Fibroblast of pulmonary artery (primary cell): ENCODE measurements around the gene LMF1.

Experiments used
- DNase-seq: peaks from one replicate; pipeline ENCODE4 v3.0.0-alpha.2; 2010; ENCODE audit warnings: low read depth
- H3K4me3 ChIP-seq: replicated peaks from 2 replicates; pipeline ENCODE4 v1.5.1; 2011; ENCODE audit warnings: low read depth, mild to moderate bottlenecking, control low read depth, low read length, moderate library complexity
- TF ChIP-seq, protein P1 (sequence below): IDR thresholded peaks from 2 replicates; pipeline ENCODE4 v1.5.1; 2011; ENCODE audit warnings: mild to moderate bottlenecking, control low read depth, low read length, inconsistent platforms; ENCODE audit errors: missing control alignments

The LMF1 gene

DNA sequence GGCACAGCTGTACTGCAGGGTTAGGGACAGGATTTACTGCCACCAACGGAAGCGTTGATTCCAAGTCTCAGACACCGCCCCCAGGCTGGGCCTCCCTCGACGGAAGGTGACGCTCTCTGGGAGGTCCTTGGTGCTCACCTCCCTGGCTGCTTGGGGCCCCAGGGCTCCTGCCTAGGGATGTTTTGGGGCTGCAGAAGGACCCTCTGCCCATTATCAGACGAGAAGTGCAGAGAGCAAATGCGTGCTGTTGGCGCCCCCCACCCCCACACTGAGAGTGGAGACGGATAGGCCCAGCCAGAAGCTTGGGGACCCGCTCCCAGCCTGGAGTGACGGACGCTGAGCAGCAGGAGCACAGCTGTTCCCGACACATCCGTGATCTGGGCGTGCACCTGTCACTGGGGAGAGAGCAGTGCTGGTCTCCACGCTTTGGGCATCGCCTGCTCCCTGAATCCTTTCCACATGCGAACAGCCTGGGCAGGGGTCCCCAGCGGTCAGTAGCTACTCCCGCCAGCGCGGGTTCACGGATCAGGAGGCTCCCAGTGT is 5.7 kb upstream of the LMF1 start:
- no peak overlapping the region for H3K4me3 ChIP-seq
- no peak for DNase-seq
- TF ChIP-seq, protein P1, sequence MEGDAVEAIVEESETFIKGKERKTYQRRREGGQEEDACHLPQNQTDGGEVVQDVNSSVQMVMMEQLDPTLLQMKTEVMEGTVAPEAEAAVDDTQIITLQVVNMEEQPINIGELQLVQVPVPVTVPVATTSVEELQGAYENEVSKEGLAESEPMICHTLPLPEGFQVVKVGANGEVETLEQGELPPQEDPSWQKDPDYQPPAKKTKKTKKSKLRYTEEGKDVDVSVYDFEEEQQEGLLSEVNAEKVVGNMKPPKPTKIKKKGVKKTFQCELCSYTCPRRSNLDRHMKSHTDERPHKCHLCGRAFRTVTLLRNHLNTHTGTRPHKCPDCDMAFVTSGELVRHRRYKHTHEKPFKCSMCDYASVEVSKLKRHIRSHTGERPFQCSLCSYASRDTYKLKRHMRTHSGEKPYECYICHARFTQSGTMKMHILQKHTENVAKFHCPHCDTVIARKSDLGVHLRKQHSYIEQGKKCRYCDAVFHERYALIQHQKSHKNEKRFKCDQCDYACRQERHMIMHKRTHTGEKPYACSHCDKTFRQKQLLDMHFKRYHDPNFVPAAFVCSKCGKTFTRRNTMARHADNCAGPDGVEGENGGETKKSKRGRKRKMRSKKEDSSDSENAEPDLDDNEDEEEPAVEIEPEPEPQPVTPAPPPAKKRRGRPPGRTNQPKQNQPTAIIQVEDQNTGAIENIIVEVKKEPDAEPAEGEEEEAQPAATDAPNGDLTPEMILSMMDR, result no peak

DNA sequence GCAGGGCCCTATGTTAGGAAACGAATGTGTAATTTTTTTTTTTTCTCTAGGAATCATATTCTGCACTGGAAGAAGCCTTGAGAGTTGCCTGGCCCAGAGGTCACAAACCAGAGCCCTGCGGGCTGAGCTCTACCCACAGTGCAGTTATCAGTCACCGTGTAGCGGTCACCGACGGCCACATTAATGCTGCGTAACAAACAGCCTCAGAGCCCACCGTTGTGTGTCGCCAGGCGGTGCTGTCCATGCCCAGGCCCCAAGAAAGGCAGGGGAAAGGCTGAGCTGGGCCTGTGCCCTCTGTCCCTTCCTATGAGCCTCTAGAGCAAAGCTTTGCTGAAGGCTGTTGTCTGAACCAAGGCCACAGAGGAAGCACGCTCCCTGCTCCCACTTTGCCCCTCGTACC is 4.5 kb upstream of the LMF1 start:
- TF ChIP-seq, protein P1, result no peak
- no peak overlapping the region for H3K4me3 ChIP-seq
- no peak for DNase-seq

DNA sequence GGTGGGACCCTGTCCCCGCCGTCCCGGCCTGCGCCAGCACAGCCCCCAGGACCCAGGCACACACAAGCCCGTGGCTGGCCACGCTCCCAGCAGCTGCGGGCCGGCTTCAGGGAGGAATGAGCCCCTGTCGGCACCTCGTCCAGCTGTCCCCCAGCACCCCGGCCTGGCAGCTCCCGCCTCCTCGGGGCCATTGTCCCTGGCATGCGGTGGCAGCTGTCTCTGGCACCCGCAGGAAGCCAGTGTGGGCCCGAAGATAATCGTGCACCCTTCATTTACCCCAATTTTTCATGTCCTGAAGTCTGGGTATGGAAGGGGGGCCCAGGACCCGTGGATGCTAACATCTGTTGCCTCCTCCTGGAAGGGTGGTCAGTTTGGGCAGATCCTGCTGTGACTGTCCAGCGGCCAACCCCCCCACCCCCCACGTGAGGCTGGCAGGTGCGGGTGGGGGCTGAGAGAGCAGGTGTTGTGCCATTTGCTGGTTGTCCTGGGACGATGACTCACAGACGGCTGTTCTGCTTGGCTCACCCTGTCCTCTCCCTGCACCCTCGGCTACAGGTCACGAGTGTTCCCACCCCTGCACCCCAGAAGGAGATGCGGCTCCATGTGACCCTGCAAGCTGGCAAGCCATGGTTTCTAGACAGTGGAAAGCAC is 4.0 kb upstream of the LMF1 start:
- H3K4me3 ChIP-seq, result no peak overlapping the region
- DNase-seq, result no peak
- TF ChIP-seq, protein P1, result no peak

DNA sequence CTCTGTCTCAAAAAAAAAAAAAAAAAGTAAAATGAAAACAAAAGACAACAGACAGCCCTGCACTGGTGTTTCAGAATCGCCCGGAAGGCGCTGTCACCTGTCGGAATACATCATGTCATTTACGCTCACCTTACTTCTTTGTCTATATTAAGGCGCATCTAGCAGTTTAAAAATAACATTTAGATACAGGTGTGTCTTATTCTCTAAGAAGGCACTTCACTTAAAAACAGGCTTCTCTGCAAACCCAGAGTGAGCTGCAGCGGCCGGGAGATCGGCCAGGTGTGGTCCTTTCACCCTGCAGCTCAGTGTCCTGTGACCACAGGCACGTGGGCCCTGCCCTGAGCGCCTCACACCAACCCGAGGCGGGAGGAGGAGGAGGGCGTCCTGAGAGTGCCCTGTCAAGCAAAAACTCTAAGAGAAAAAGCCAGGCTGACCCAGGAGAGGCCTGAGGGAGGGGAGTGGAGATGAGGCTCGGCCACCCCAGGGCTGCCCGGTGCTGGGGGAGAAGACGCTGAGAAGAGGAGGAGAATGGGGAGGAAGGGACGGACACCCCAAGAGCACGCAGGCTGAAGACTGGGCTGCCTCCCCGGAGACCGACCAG is 3.3 kb upstream of the LMF1 start:
- no peak for DNase-seq
- TF ChIP-seq, protein P1, result no peak
- H3K4me3 ChIP-seq, result no peak overlapping the region

DNA sequence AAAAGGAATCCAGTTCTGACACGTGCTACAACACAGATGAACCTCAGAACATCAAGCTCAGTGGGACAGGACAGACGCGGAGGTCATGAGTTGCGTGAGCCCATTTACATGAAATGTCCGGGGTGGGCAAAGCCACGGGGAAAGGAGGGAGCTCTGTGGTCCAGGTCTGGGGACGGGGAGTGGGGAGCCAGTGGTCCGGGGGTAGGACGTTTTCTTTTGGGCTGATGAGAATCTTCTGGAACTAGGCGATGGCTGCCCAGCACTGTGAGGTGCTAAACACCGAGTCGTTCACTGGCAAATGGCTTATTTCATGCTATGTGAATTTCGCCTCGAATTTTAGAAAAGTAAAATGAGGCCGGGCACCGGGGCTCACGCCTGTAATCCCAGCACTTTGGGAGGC is 2.6 kb upstream of the LMF1 start:
- TF ChIP-seq, protein P1, result no peak

DNA sequence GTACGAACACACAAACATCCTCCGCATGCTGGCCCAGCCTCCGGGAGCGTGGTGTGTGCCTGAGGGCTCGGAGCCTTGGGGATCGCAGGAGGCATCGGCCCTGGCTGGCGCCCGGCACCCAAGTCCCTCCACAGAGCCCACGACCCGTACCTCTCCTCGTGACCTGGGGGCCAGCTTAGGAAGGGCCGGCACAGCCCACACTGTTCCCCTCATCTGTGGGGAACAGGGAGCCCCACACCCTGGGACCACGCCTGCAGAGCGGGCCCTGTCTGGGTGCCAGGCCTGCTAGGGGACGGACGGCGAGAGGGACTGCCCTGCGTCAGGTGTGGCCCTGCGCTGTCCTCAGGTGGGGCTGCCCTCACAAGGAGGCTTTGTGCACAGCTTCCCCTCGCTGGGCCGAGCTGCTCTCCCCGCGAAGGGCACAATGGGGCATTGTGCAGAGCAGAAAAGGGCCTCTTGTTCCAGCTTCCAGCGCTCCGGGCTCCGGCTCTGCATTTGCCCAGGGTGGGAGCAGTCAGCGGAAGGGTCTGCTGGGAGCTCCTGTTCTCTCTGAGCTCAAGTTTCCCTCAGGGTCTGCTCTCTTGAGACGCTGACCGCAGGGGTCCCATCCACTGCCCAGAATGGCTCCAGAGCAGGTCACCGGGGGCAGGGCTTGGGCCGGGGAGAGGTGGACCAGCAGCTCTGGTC is 1.7 kb upstream of the LMF1 start:
- no peak for DNase-seq
- no peak overlapping the region for H3K4me3 ChIP-seq
- TF ChIP-seq, protein P1, result no peak

More for the DNA sequence above, 2.6 kb upstream of the LMF1 start:
- no peak overlapping the region for H3K4me3 ChIP-seq
- DNase-seq, result no peak
